ENCODE results near the gene ZNF766. TPM values are rescaled to one million over a fixed set of nuclear protein-coding genes. Genes with fewer than 3 reads are reported as not detected.
"Not testable (repeated sequence)": the region's sequence is repeated elsewhere in the genome, so short reads cannot be mapped to it uniquely, and the experiment has no call there.

Gene ZNF766
- total RNA-seq, 1 donor from 2014 or later = 66.1 TPM

DNA sequence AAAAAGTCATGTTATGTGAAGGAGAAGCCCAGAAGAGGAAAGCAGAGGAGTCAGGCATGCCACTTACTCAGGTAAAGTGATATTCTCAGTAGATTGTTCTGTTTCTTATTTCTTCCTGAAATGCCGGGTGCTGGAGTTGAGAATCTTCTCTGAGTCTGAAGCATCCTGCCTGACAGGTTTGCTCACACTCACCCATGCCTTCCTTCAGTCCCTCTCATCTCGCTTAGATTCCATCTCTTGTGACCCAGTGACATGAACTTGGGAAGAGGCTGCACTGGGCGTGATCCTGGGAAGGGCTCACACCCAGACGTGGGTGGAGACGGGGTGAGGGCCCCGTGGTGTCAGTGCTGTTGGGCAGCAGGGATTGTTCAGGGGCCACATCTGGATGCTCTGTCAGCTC, 8.1 kb downstream of the ZNF766 start:
- H3K27me3 Mint-ChIP-seq (ENCODE audit: insufficient read depth, low read depth) = no peaks in the 10 kb centered on the region
- no peak overlapping the region for H3K9ac ChIP-seq
- no peak overlapping the region for H3K27ac ChIP-seq
- H3K9me3 Mint-ChIP-seq = peaks cover 83% of the 10 kb centered on the region
- H3K79me2 ChIP-seq (ENCODE audit: low read depth) = peaks cover 100% of the 10 kb centered on the region
- H3K4me2 ChIP-seq = no peak overlapping the region
- H3K4me1 ChIP-seq = peaks cover 7% of the 10 kb centered on the region
- H4K20me1 ChIP-seq (ENCODE audit: low read depth) = peaks cover 37% of the 10 kb centered on the region
- peaks cover 75% of the 10 kb centered on the region for H3K36me3 Mint-ChIP-seq
- no peaks in the 10 kb centered on the region for H3K36me3 ChIP-seq
- H3K27ac Mint-ChIP-seq = no peak overlapping the region
- TF ChIP-seq EZH2phosphoT487 (IDR thresholded peaks at IDR 0.05) (no peak), EZH2 (IDR thresholded peaks at IDR 0.05) (no peak)
- TF ChIP-seq, protein P1, sequence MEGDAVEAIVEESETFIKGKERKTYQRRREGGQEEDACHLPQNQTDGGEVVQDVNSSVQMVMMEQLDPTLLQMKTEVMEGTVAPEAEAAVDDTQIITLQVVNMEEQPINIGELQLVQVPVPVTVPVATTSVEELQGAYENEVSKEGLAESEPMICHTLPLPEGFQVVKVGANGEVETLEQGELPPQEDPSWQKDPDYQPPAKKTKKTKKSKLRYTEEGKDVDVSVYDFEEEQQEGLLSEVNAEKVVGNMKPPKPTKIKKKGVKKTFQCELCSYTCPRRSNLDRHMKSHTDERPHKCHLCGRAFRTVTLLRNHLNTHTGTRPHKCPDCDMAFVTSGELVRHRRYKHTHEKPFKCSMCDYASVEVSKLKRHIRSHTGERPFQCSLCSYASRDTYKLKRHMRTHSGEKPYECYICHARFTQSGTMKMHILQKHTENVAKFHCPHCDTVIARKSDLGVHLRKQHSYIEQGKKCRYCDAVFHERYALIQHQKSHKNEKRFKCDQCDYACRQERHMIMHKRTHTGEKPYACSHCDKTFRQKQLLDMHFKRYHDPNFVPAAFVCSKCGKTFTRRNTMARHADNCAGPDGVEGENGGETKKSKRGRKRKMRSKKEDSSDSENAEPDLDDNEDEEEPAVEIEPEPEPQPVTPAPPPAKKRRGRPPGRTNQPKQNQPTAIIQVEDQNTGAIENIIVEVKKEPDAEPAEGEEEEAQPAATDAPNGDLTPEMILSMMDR (IDR thresholded peaks at IDR 0.05) = no peak
- H3K4me3 Mint-ChIP-seq = peak overlapping the region; percentile 58
- H3K9me3 ChIP-seq (ENCODE audit: low read depth) = no peaks in the 10 kb centered on the region
- H3K27me3 ChIP-seq = no peaks in the 10 kb centered on the region
- H2AFZ ChIP-seq (replicated peaks) = no peak overlapping the region
- H3K4me1 Mint-ChIP-seq = no peaks in the 10 kb centered on the region
- no peak overlapping the region for H3K4me3 ChIP-seq
- DNase-seq (ENCODE audit: low spot score) = no peak
- no peaks in the 10 kb centered on the region for H3F3A ChIP-seq (ENCODE audit: low read depth)

DNA sequence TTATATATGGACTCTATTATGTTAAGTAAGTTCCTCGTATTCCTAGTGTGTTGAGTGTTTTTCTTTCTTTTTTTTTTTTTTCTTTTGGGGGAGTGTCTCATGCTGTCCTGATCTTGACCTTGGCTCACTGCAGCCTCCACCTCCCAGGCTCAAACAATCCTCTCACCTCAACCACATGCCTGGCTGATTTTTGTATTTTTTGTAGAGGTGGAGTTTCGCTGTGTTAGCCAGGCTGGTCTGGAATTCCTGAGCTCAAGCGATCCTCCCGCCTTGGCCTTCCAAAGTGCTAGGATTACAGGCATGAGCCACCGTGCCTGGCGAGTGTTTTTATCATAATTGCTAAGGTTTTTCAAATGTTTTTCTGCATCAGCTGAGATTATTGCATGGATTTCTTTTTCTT, 16.9 kb downstream of the ZNF766 start:
- H3K79me2 ChIP-seq (ENCODE audit: low read depth) = peaks cover 53% of the 10 kb centered on the region
- no peak overlapping the region for H3K4me3 ChIP-seq
- TF ChIP-seq, protein P1 (IDR thresholded peaks at IDR 0.05) = no peak
- TF ChIP-seq EZH2phosphoT487 (IDR thresholded peaks at IDR 0.05) (no peak), EZH2 (IDR thresholded peaks at IDR 0.05) (no peak)
- peaks cover 82% of the 10 kb centered on the region for H3K36me3 Mint-ChIP-seq
- H3K4me1 ChIP-seq = no peaks in the 10 kb centered on the region
- H3K9me3 ChIP-seq (ENCODE audit: low read depth) = no peaks in the 10 kb centered on the region
- H3K4me1 Mint-ChIP-seq = no peaks in the 10 kb centered on the region
- no peaks in the 10 kb centered on the region for H3F3A ChIP-seq (ENCODE audit: low read depth)
- no peak overlapping the region for H3K4me3 Mint-ChIP-seq
- peaks cover 77% of the 10 kb centered on the region for H3K9me3 Mint-ChIP-seq
- H3K4me2 ChIP-seq = no peak overlapping the region
- H3K27ac Mint-ChIP-seq = no peak overlapping the region
- no peaks in the 10 kb centered on the region for H3K27me3 ChIP-seq
- no peak overlapping the region for H3K9ac ChIP-seq
- no peaks in the 10 kb centered on the region for H3K27me3 Mint-ChIP-seq (ENCODE audit: insufficient read depth, low read depth)
- peaks cover 12% of the 10 kb centered on the region for H4K20me1 ChIP-seq (ENCODE audit: low read depth)
- no peak overlapping the region for H3K27ac ChIP-seq
- H2AFZ ChIP-seq (replicated peaks) = no peak overlapping the region
- DNase-seq (ENCODE audit: low spot score) = no peak
- H3K36me3 ChIP-seq = peaks cover 11% of the 10 kb centered on the region

DNA sequence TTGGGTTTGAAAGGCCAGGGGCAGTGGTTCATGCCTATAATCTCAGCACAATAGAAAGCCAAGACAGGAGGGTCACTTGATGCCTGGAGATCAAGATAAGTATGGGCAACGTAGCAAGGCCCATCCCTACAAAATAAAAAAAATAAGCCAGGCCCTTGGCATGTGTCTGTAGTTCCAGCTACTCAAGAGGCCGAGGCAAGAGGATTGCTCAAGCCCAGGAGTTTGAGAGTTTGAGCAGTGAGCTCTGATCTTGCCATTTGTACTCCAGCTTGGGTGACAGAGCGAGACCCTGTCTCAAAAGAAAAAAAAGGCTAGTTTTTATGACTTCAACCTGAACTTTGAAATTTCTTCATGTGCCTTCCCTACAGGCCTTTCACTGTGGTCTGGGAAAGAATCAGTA, 22.4 kb downstream of the ZNF766 start:
- Histone ChIP-seq H3K27ac (no peak overlapping the region), H3F3A (ENCODE audit: low read depth) (peaks cover 12% of the 10 kb centered on the region), H4K20me1 (ENCODE audit: low read depth) (peaks cover 7% of the 10 kb centered on the region), H3K9me3 (ENCODE audit: low read depth) (no peaks in the 10 kb centered on the region), H3K4me3 (no peak overlapping the region), H2AFZ (replicated peaks) (no peak overlapping the region), H3K36me3 (peaks cover 5% of the 10 kb centered on the region), H3K4me1 (no peaks in the 10 kb centered on the region), H3K4me2 (no peak overlapping the region), H3K9ac (no peak overlapping the region), H3K27me3 (peaks cover 6% of the 10 kb centered on the region), H3K79me2 (ENCODE audit: low read depth) (peaks cover 16% of the 10 kb centered on the region)
- TF ChIP-seq, protein P1 (IDR thresholded peaks at IDR 0.05) = no peak
- TF ChIP-seq EZH2phosphoT487 (IDR thresholded peaks at IDR 0.05) (no peak), EZH2 (IDR thresholded peaks at IDR 0.05) (no peak)
- Mint-ChIP-seq H3K9me3 (peaks cover 61% of the 10 kb centered on the region), H3K36me3 (peaks cover 62% of the 10 kb centered on the region), H3K4me1 (peaks cover 3% of the 10 kb centered on the region), H3K27me3 (ENCODE audit: insufficient read depth, low read depth) (peaks cover 7% of the 10 kb centered on the region), H3K4me3 (no peak overlapping the region), H3K27ac (no peak overlapping the region)
- no peak for DNase-seq (ENCODE audit: low spot score)

DNA sequence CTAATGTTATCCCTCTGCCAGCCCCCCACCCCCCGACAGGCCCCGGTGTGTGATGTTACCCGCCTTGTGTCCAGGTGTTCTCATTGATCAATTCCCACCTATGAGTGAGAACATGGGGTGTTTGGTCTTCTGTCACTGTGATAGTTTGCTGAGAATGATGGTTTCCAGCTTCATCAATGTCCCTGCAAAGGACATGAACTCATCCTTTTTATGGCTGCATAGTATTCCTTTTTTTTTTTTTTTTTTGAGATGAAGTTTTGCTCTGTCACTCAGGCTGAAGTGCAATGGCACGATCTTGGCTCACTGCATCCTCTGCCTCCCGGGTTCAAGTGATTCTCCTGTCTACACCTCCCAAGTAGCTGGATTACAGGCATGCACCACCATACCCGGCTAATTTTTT, 23.6 kb downstream of the ZNF766 start:
- H3K4me3 ChIP-seq; H3K9me3 ChIP-seq (ENCODE audit: low read depth); H3K36me3 ChIP-seq; H3K27me3 ChIP-seq; H4K20me1 ChIP-seq (ENCODE audit: low read depth); H3K79me2 ChIP-seq (ENCODE audit: low read depth); DNase-seq (ENCODE audit: low spot score); H2AFZ ChIP-seq (replicated peaks); H3K4me1 ChIP-seq; H3K4me3 Mint-ChIP-seq; H3K27ac ChIP-seq; H3K27ac Mint-ChIP-seq; H3K4me1 Mint-ChIP-seq; H3K4me2 ChIP-seq; H3K9ac ChIP-seq; H3K27me3 Mint-ChIP-seq (ENCODE audit: insufficient read depth, low read depth): not testable (repeated sequence)
- H3K9me3 Mint-ChIP-seq = peaks cover 59% of the 10 kb centered on the region
- peaks cover 58% of the 10 kb centered on the region for H3K36me3 Mint-ChIP-seq
- H3F3A ChIP-seq (ENCODE audit: low read depth) = peaks cover 20% of the 10 kb centered on the region

Measured in neural progenitor cell (in vitro differentiated cells).